Tibial artery (tissue), 4 donors: Measurements from ENCODE around the gene BCL2L2.

Source experiments
- DNase-seq, 2 donors: peaks; one replicate each; pipeline ENCODE4 v3.0.0-alpha.2; 2019
- H3K27ac ChIP-seq, 2 donors: fragments of 200-600 bp; sonication (generic) in 1 of 2; 1 replicate in 1 of 2; 2 replicates in 1 of 2; pipeline ENCODE4 v1.5.1; 2018 to 2019; ENCODE audit warnings: mild to moderate bottlenecking in 1 of 2
- H3K27me3 ChIP-seq, 2 donors: fragments of 200-600 bp; sonication (generic) in 1 of 2; one replicate each; pipeline versions ENCODE4 v1.5.1 to v1.6.0; 2016 to 2019
- H3K36me3 ChIP-seq, 3 donors: fragments of 200-600 bp; sonication (generic) in 2 of 3; one replicate each; pipeline ENCODE4 v1.5.1; 2016 to 2019; ENCODE audit warnings: mild to moderate bottlenecking in 2 of 3
- H3K4me1 ChIP-seq, 4 donors: fragments of 200-600 bp; sonication (generic) in 2 of 4; 1 replicate in 3 of 4; 2 replicates in 1 of 4; pipeline ENCODE4 v1.5.1; 2016 to 2019
- H3K4me3 ChIP-seq, 2 donors: fragments of 200-600 bp; sonication (generic) in 1 of 2; 1 replicate in 1 of 2; 2 replicates in 1 of 2; pipeline ENCODE4 v1.5.1; 2018 to 2019; ENCODE audit warnings: mild to moderate bottlenecking in 2 of 2
- H3K9me3 ChIP-seq, 3 donors: fragments of 200-600 bp; sonication (generic) in 1 of 3; one replicate each; pipeline ENCODE4 v1.5.1; 2016 to 2019
- intact Hi-C: fragments of 100-400 bp; cut with DNase I; formaldehyde crosslinking; loops from one replicate; pipeline ENCODE4 v1.15.0; 2023; ENCODE audit warnings: low total_unique reads
- TF ChIP-seq, protein P1 (sequence below), 2 experiments: fragments of 200-600 bp in 1 of 2; fragments of 450-650 bp in 1 of 2; IDR thresholded peaks; one replicate each; pipeline ENCODE4 v1.5.1; 2017 to 2019; ENCODE audit warnings: antibody characterized with exemption in 2 of 2, mild to moderate bottlenecking in 1 of 2, moderate library complexity in 1 of 2

Gene BCL2L2

DNA sequence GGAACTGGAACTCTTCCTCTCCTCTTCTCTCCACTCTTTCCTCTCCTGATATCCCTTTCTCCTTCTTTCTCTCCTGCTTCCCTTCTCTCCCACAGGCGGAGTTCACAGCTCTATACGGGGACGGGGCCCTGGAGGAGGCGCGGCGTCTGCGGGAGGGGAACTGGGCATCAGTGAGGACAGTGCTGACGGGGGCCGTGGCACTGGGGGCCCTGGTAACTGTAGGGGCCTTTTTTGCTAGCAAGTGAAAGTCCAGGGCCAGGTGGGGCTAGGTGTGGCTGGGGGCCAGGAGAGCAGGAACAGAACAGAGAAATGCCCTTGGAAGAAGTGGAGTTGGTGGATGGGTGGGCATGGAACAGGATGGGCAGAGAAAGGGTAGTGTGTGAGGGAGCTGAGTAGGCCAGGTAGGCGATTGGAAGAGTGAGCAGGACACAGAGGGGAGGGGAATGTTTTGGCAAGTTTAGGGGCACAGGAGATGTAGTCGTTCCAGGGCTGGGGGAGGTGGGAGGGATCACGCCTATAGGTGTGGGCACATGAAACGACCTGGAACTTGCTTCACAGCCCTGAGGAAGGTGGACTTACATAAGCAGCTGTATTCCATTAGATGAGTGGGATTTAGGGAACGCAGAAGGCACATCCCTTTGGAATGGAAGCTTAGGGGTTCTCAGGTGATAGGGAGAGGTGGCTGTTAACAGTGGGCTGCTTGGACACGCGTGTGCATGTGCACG, 2.2 kb downstream of the BCL2L2 start:
- H3K4me3 ChIP-seq, result peak overlapping the region in 1 of 2 donors; percentile 86
- peaks cover 0 to 48% (median 38%) of the 10 kb centered on the region in 4 donors for H3K4me1 ChIP-seq
- no peaks in the 10 kb centered on the region for H3K9me3 ChIP-seq
- no peaks in the 10 kb centered on the region for H3K27me3 ChIP-seq
- no peak for DNase-seq
- intact Hi-C loops, result no loop called here
- no peak overlapping the region for H3K27ac ChIP-seq
- H3K36me3 ChIP-seq, result peaks cover 0 to 30% (median 25%) of the 10 kb centered on the region in 3 donors
- TF ChIP-seq, protein P1, sequence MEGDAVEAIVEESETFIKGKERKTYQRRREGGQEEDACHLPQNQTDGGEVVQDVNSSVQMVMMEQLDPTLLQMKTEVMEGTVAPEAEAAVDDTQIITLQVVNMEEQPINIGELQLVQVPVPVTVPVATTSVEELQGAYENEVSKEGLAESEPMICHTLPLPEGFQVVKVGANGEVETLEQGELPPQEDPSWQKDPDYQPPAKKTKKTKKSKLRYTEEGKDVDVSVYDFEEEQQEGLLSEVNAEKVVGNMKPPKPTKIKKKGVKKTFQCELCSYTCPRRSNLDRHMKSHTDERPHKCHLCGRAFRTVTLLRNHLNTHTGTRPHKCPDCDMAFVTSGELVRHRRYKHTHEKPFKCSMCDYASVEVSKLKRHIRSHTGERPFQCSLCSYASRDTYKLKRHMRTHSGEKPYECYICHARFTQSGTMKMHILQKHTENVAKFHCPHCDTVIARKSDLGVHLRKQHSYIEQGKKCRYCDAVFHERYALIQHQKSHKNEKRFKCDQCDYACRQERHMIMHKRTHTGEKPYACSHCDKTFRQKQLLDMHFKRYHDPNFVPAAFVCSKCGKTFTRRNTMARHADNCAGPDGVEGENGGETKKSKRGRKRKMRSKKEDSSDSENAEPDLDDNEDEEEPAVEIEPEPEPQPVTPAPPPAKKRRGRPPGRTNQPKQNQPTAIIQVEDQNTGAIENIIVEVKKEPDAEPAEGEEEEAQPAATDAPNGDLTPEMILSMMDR (IDR thresholded peaks at IDR 0.05), result no peak

DNA sequence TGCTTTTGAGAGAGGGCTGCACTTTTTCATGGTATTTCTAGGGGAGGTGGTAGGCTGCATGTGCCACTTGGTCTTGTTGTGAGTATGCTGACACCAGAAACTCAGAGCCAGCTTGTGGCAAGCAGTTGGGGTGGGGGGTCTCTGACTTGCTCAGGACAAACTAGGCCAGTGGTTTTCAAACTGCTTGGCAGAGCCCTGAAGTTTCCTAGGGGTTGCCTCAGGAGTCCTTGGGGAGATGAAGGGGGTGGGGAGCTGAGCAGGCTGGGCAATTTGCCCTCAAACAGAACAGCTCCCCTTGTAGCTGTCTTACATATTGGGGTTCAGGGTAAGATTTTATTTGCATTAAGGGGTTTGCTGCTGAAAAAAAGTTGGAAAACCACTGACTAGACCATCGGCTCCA, 3.9 kb downstream of the BCL2L2 start:
- H3K4me3 ChIP-seq, result no peak overlapping the region
- intact Hi-C loops, result no loop called here
- peaks cover 0 to 44% (median 36%) of the 10 kb centered on the region in 4 donors for H3K4me1 ChIP-seq
- no peaks in the 10 kb centered on the region for H3K9me3 ChIP-seq
- H3K27ac ChIP-seq, result no peak overlapping the region
- DNase-seq, result no peak
- TF ChIP-seq, protein P1 (IDR thresholded peaks at IDR 0.05), result no peak
- H3K36me3 ChIP-seq, result peaks cover 0 to 30% (median 25%) of the 10 kb centered on the region in 3 donors
- no peaks in the 10 kb centered on the region for H3K27me3 ChIP-seq

DNA sequence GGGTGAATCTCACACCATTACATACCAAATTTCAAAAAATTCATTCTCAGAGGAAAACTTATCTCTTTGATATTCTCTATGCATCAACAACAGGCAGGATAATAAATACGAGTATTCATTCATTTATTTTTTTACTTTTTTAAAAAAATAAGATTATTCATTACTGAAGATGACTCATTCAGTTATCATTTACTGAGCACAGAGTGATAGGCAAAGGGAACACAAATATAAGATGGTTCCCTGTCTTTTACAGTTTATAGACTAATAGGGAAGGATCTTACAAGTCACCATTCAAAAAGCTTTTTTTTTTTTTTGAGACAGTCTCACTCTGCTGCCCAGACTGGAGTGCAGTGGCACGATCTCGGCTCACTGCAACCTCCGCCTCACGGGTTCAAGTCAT, 9.7 kb downstream of the BCL2L2 start:
- intact Hi-C loops, result no loop called here

DNA sequence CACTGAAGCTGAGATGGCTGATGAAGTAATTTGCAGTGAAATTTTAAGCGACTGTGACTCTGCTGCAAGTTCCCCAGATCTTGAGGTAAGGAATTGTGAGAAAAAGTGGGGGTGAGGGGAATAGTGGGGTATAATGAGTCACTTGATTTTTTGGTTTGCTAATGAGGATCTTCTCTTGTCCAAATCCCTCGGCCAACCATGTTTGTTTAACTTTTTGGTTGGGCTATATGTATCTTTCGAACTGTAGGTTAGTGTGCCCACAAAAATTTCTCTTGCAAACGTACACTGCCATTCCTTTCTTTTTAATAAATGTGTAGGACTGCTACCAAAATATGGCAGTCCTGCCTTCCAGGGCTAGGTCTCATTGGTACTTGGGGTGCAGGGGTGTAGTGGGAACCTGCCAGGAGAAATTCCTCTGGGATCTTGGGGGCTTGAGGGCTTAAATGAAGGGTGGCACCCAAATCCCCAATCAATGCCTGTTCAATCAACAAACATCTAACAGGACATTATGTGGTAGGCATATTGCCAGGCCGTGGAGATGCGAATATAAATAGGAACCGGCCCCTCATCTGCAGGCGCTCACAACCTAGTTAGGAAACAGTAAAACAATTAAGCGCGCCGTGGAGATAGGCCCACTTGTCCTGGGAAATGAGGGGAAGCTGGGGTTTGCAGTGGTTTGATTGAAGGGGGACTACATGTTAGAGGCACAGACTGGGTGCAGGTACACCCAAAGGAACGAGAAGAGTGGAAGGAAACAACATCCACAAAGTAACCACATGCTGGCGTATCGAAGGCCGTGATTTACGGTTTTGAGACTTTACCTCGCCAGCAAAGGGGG, 13.3 kb downstream of the BCL2L2 start:
- Histone ChIP-seq H3K36me3 (peaks cover 21 to 22% (median 22%) of the 10 kb centered on the region in 3 donors), H3K9me3 (no peaks in the 10 kb centered on the region), H3K27ac (peak overlapping the region; percentile 89 to 100), H3K4me1 (peaks cover 0 to 25% (median 15%) of the 10 kb centered on the region in 4 donors), H3K4me3 (peak overlapping the region; percentile 45 to 99), H3K27me3 (no peaks in the 10 kb centered on the region)
- intact Hi-C loops, result loop anchor here (5.0 to 10.0 kb wide), 4 partner anchors 47 to 235 kb away; partner anchors contain the start of genes EFS, NGDN, THTPA and ZFHX2
- TF ChIP-seq, protein P1 (IDR thresholded peaks at IDR 0.05), result no peak
- DNase-seq, result no peak

More for the DNA sequence above, 9.7 kb downstream of the BCL2L2 start:
- H3K4me1 ChIP-seq, result peaks cover 0 to 6% (median 3%) of the 10 kb centered on the region in 4 donors
- TF ChIP-seq, protein P1 (IDR thresholded peaks at IDR 0.05), result no peak
- H3K36me3 ChIP-seq, result peaks cover 0 to 3% (median 0%) of the 10 kb centered on the region in 3 donors
- no peak for DNase-seq
- no peak overlapping the region for H3K27ac ChIP-seq
- H3K9me3 ChIP-seq, result no peaks in the 10 kb centered on the region
- no peaks in the 10 kb centered on the region for H3K27me3 ChIP-seq
- H3K4me3 ChIP-seq, result no peak overlapping the region

DNA sequence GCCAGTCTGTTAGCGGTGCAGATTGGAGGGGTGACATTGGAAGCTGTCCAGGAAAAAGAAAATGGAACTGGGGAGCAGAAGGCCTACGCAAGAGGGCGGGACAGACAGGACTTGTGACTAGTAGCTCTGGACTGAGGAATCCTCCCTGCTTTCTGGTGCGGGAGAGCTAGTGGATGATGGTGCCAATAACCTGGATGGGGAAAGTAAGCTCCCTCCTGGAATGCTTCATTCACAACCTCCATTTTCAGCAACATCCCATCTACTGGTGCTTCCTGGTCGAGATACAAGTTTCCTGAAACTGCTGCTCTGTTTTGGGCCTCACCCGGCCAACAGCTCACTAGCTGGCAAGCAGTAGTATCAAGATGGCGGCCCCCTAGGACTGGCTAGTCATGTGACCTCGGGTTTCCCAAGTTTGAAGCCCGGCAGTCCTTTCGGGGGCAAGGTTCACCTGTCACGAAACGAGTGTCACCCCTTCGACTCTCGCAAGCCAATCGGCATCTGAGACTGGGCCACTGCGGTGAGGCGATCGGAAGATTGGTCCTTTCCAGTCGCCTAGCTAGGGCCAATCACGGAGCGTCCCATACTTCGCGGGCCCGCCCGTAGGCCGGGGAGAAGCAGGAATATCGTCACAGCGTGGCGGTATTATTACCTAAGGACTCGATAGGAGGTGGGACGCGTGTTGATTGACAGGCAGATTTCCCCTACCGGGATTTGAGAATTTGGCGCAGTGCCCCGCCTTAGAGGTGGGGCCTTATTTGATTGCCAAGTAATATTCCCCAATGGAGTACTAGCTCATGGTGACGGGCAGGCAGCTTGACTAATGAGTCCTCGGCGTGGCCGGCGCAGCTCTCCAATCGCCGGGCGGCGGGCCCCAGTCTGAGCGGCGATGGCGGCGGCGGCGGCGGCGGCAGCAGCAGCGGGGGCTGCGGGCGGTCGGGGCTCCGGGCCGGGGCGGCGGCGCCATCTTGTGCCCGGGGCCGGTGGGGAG, 14.2 kb downstream of the BCL2L2 start, which contains the start of gene PABPN1:
Gene PABPN1, plus strand, starts transcription at position 874 of the 988 bp plus-strand sequence. Its CDS starts 13 bp downstream, at position 887.
- no peaks in the 10 kb centered on the region for H3K9me3 ChIP-seq
- peaks cover 0 to 25% (median 15%) of the 10 kb centered on the region in 4 donors for H3K4me1 ChIP-seq
- peak within 1 kb of the TSS; percentile 89 to 100 for H3K27ac ChIP-seq
- peak; percentile 99 to 100 for DNase-seq
- H3K36me3 ChIP-seq, result peaks cover 27 to 28% (median 28%) of the 10 kb centered on the region in 3 donors
- TF ChIP-seq, protein P1 (IDR thresholded peaks at IDR 0.05), result peak in 1 of 2 experiments; percentile 20
- peak within 1 kb of the TSS; percentile 81 to 99 for H3K4me3 ChIP-seq
- no peaks in the 10 kb centered on the region for H3K27me3 ChIP-seq
- intact Hi-C loops, result loop anchor here (5.0 to 10.0 kb wide), 4 partner anchors 46 to 234 kb away; partner anchors contain the start of genes EFS, NGDN, THTPA and ZFHX2
